B cell (primary cell): ENCODE measurements around the gene FIBP.

Experiments
- EZH2 ChIP-seq: IDR thresholded peaks from 2 replicates; pipeline ENCODE4 v1.6.1; 2012; ENCODE audit warnings: borderline replicate concordance, low read depth, mild to moderate bottlenecking, moderate library complexity, low read length; ENCODE audit not compliant: insufficient read depth, poor library complexity, severe bottlenecking
- TF ChIP-seq, protein P1 (sequence below): fragments of 200-600 bp; IDR thresholded peaks from one replicate; pipeline ENCODE4 v1.8.0; 2022; ENCODE audit warnings: antibody characterized with exemption, mild to moderate bottlenecking

DNA sequence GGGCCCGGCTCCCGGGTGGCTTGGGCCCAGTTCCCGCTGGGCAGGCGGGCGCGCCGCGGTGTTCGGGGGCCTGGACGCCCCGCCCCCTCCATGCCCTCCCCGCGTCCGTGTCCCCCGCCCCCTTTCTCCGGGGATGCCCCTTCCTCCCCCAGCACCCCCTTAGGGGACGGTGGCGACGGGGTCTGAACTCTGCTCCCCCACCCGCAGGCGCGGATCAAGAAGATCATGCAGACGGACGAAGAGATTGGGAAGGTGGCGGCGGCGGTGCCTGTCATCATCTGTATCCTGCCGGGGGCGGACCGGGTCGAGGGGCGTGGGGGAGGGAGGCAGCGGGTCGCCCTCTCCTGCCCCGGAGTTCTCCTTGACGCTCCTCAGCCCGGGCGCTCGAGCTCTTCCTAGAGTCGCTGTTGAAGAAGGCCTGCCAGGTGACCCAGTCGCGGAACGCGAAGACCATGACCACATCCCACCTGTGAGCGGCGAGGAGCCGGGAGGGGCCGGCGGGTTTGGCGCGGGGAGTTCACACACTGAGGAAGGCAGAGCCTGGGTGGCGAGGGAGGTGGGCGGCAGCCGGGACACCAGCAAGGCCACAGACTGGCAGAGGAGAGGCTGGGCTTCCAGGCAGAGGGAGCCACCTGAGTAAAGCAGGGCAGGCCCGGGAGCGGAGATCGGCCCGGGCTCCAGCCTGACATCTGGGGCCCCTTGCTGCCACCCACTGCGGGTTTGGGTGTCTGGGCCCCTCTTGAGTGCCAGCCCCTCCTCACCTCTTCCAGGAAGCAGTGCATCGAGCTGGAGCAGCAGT, 31.5 kb upstream of the FIBP start:
- TF ChIP-seq, protein P1, sequence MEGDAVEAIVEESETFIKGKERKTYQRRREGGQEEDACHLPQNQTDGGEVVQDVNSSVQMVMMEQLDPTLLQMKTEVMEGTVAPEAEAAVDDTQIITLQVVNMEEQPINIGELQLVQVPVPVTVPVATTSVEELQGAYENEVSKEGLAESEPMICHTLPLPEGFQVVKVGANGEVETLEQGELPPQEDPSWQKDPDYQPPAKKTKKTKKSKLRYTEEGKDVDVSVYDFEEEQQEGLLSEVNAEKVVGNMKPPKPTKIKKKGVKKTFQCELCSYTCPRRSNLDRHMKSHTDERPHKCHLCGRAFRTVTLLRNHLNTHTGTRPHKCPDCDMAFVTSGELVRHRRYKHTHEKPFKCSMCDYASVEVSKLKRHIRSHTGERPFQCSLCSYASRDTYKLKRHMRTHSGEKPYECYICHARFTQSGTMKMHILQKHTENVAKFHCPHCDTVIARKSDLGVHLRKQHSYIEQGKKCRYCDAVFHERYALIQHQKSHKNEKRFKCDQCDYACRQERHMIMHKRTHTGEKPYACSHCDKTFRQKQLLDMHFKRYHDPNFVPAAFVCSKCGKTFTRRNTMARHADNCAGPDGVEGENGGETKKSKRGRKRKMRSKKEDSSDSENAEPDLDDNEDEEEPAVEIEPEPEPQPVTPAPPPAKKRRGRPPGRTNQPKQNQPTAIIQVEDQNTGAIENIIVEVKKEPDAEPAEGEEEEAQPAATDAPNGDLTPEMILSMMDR = no peak
- no peak for TF ChIP-seq EZH2
